Karpas-422 (cell line): ENCODE data around the gene IFNA5. TPM values are rescaled to one million over a fixed set of nuclear protein-coding genes. Genes with fewer than 3 reads are reported as not detected.

Experiments
- DNase-seq: peaks from one replicate; pipeline ENCODE4 v3.0.0-alpha.2; 2015
- H2AFZ ChIP-seq: fragments of 200-600 bp; sonication (generic); 2 replicates; pipeline ENCODE4 v1.6.1; 2014; ENCODE audit warnings: antibody characterized with exemption, low read length, mixed read lengths
- H3K27ac ChIP-seq: fragments of 200-600 bp; sonication (generic); 2 replicates; pipeline ENCODE4 v1.5.1; 2014; ENCODE audit warnings: mild to moderate bottlenecking, low read length, moderate library complexity
- H3K27me3 ChIP-seq: fragments of 200-600 bp; sonication (generic); 2 replicates; pipeline ENCODE4 v1.6.1; 2014; ENCODE audit warnings: low read length, mixed read lengths
- H3K36me3 ChIP-seq: fragments of 200-600 bp; sonication (generic); 2 replicates; pipeline ENCODE4 v1.6.1; 2014; ENCODE audit warnings: low read length, mixed read lengths; ENCODE audit not compliant: insufficient read depth
- H3K4me1 ChIP-seq: fragments of 200-600 bp; sonication (generic); 2 replicates; pipeline ENCODE4 v1.6.1; 2014; ENCODE audit warnings: mild to moderate bottlenecking, low read length, mixed read lengths
- H3K4me2 ChIP-seq: fragments of 200-600 bp; sonication (generic); 2 replicates; pipeline ENCODE4 v1.6.1; 2014; ENCODE audit warnings: low read length, low read depth, mild to moderate bottlenecking; ENCODE audit not compliant: poor library complexity, severe bottlenecking
- H3K4me3 ChIP-seq: fragments of 200-600 bp; sonication (generic); 2 replicates; pipeline ENCODE4 v1.5.1; 2014; ENCODE audit warnings: mild to moderate bottlenecking, antibody characterized with exemption, low read length, mixed read lengths
- H3K79me2 ChIP-seq: fragments of 200-600 bp; sonication (generic); 2 replicates; pipeline ENCODE4 v1.6.1; 2014; ENCODE audit warnings: mild to moderate bottlenecking, low read length, mixed read lengths
- H3K9ac ChIP-seq: fragments of 200-600 bp; sonication (generic); 2 replicates; pipeline ENCODE4 v1.6.0; 2014; ENCODE audit warnings: low read length
- H3K9me2 ChIP-seq: fragments of 200-600 bp; sonication (generic), shearing (Covaris generic); replicated peaks from 2 replicates; pipeline ENCODE4 v1.6.0; 2014; ENCODE audit warnings: mild to moderate bottlenecking, low read length, moderate library complexity; ENCODE audit not compliant: insufficient read depth
- H3K9me3 ChIP-seq: fragments of 300-700, 200-600 bp; sonication (generic); 2 replicates; pipeline ENCODE4 v1.6.1; 2014; ENCODE audit warnings: low read length, mixed read lengths
- H4K20me1 ChIP-seq: fragments of 200-600 bp; sonication (generic); 2 replicates; pipeline ENCODE4 v1.6.1; 2014; ENCODE audit warnings: mild to moderate bottlenecking, antibody characterized with exemption, low read length, low read depth; ENCODE audit not compliant: insufficient read depth
- total RNA-seq: library from RNA; depleted of rRNA; stranded (reverse); fragments of >200 nt; shearing (Covaris generic); gene quantifications from 2 replicates; pipeline ENCODE4 v1.2.3, GENCODE V29; 2014; ENCODE audit warnings: low replicate concordance

IFNA5 gene
- total RNA-seq, 1 experiment from 2014 or later, result not detected

DNA sequence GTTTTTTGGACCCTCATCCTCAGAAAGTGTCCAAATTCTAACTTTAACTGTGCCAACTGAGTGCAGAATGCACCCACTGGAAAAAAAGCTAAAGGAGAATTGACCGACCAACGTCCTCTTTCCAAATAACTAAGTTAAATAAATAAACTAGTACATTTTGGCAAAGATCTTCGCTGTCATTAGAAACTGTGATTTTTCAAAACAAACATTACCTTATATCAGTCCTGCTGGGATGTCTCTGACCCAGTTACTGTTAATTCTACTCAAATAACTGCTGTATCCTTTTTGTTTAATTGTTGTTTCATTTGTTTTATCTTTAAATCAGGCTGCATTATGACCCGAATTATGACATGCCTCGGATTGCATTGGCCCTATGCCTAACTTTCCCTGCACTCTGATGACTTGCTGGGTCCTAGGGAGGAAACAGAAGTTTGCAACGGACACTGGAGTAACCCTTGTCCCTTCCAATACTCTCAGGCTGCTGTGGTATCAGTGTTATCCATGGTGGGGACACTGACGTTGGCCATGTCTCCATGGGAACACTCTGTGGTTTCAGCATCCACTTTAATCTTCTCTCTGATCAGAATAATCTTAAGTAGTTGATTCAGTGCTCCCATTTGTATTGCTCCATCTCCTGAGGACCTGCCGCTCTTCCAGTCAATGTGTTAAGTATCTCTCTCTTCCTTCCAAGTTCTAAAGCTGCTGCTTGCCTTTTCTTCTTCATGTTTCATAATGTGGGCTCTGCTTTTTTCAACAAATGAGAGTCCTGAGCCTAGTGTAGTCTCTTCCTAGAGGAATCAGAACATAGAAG, 11.1 kb upstream of the IFNA5 start:
- no peaks in the 10 kb centered on the region for H3K27me3 ChIP-seq
- no peaks in the 10 kb centered on the region for H3K79me2 ChIP-seq
- no peak for DNase-seq
- no peaks in the 10 kb centered on the region for H3K36me3 ChIP-seq
- H4K20me1 ChIP-seq, result no peaks in the 10 kb centered on the region
- no peaks in the 10 kb centered on the region for H3K9me3 ChIP-seq
- H3K27ac ChIP-seq, result no peak overlapping the region
- H3K4me1 ChIP-seq, result no peaks in the 10 kb centered on the region
- H3K4me2 ChIP-seq, result no peak overlapping the region
- H3K9me2 ChIP-seq, result no peaks in the 10 kb centered on the region
- H3K4me3 ChIP-seq, result no peak overlapping the region
- H2AFZ ChIP-seq, result no peak overlapping the region
- H3K9ac ChIP-seq, result no peak overlapping the region

DNA sequence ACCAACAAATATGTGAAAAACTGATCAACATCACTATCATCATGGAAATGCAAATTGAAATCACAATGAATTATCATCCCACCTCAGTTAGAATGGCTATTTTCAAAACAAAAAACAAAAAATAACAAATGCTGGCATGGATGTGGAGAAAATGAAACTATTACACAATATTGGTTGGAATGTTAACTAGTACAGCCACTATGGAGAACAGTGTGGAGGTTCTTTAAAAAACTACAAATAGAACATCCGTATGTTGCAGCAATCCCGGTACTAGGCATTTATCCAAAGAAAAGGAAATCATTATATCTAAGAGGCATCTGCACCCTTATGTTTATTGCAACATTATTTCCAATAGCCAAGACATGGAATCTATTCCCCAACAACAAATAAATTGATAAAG, 9.0 kb upstream of the IFNA5 start:
- no peak overlapping the region for H3K4me3 ChIP-seq
- no peaks in the 10 kb centered on the region for H3K4me1 ChIP-seq

DNA sequence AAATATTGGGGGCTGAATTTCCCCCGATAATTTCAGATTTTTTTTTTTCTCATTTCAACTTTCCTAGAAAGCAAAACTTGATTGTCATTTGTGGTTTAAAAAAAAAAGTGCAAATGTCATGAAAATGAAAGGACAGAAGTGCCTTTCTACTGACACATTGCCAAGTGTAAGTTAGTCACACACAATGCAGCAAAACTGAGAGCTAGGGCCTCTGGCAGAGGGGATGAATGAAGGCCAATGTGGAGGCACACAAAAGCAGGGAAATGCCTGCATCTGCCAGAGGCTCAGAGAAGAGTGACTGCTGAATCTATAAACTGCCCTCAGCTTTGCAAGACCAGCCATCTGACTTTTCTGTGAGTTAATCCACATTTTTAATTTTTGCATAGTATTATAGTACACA, 6.8 kb upstream of the IFNA5 start:
- no peak for DNase-seq
- H2AFZ ChIP-seq, result no peak overlapping the region
- H3K27ac ChIP-seq, result no peak overlapping the region
- H3K4me2 ChIP-seq, result no peak overlapping the region
- no peak overlapping the region for H3K4me3 ChIP-seq
- no peaks in the 10 kb centered on the region for H4K20me1 ChIP-seq
- no peaks in the 10 kb centered on the region for H3K4me1 ChIP-seq
- H3K36me3 ChIP-seq, result no peaks in the 10 kb centered on the region
- H3K9me2 ChIP-seq, result no peaks in the 10 kb centered on the region
- H3K27me3 ChIP-seq, result no peaks in the 10 kb centered on the region
- no peak overlapping the region for H3K9ac ChIP-seq
- no peaks in the 10 kb centered on the region for H3K79me2 ChIP-seq
- H3K9me3 ChIP-seq, result no peaks in the 10 kb centered on the region

More for the DNA sequence above, 9.0 kb upstream of the IFNA5 start:
- no peak overlapping the region for H3K27ac ChIP-seq
- no peaks in the 10 kb centered on the region for H3K9me3 ChIP-seq
- no peaks in the 10 kb centered on the region for H3K27me3 ChIP-seq
- H3K36me3 ChIP-seq, result no peaks in the 10 kb centered on the region
- no peaks in the 10 kb centered on the region for H3K79me2 ChIP-seq
- H2AFZ ChIP-seq, result no peak overlapping the region
- H3K4me2 ChIP-seq, result no peak overlapping the region
- no peaks in the 10 kb centered on the region for H4K20me1 ChIP-seq
- no peaks in the 10 kb centered on the region for H3K9me2 ChIP-seq
- H3K9ac ChIP-seq, result no peak overlapping the region
- DNase-seq, result no peak

DNA sequence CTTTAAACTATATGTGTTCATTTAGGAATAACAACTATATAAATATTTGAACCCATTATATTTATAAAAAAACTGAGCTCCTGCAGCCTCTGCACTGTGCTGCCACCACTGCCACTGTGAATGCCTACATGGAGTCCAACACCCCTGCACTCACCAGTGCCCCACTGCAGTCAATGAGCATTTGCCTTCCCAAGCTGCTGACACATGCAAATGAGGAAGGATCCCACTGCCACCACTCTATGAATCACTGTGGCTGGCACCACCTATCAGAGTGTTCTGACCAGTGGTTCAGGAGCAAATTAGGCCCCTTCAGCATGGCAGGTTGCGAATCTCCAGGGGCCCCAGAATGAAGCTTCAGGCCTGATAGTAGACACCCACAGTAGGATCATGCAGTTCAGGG, 9.1 kb downstream of the IFNA5 start:
- Histone ChIP-seq H4K20me1 (no peaks in the 10 kb centered on the region), H3K4me2 (no peak overlapping the region), H3K9me3 (no peaks in the 10 kb centered on the region), H3K79me2 (no peaks in the 10 kb centered on the region), H2AFZ (no peak overlapping the region), H3K27ac (no peak overlapping the region), H3K4me3 (no peak overlapping the region), H3K36me3 (no peaks in the 10 kb centered on the region), H3K27me3 (no peaks in the 10 kb centered on the region), H3K9ac (no peak overlapping the region), H3K9me2 (no peaks in the 10 kb centered on the region), H3K4me1 (no peaks in the 10 kb centered on the region)
- DNase-seq, result no peak

DNA sequence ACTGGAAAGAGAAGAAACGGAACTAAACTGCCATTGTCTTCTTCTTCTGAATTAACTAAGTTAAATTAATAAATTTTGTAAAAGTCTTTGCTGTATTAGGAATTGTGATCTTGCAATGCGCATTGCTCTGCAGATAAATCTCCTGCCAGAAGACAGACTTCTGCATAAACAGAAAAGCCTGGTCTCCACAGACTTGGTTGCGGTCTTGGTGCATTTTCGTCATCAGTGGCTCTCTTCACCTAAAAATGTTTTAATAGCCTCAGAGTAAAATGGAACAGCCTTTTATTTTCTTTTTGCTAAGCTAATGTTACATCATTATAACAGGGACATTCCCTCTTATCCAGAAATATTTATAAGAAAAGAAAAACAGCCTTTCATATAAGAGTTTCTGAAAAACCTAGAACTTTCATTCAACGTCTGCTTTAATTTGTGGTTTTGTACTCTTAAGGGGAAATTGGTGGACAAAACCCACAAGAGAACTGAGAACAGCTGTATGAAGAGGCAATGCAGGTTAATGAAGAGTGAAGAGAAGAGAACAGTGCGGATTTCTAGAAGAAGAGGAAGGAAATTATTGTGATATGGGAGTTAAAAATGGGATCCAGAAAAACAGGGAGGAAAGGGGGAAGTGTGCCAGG, 10.1 kb downstream of the IFNA5 start:
- H3K27me3 ChIP-seq, result no peaks in the 10 kb centered on the region
- H2AFZ ChIP-seq, result no peak overlapping the region
- no peaks in the 10 kb centered on the region for H3K9me3 ChIP-seq
- H3K36me3 ChIP-seq, result no peaks in the 10 kb centered on the region
- no peaks in the 10 kb centered on the region for H4K20me1 ChIP-seq
- no peaks in the 10 kb centered on the region for H3K9me2 ChIP-seq
- DNase-seq, result no peak
- H3K27ac ChIP-seq, result no peak overlapping the region
- no peaks in the 10 kb centered on the region for H3K4me1 ChIP-seq
- no peak overlapping the region for H3K4me2 ChIP-seq
- no peak overlapping the region for H3K4me3 ChIP-seq
- no peaks in the 10 kb centered on the region for H3K79me2 ChIP-seq
- no peak overlapping the region for H3K9ac ChIP-seq

DNA sequence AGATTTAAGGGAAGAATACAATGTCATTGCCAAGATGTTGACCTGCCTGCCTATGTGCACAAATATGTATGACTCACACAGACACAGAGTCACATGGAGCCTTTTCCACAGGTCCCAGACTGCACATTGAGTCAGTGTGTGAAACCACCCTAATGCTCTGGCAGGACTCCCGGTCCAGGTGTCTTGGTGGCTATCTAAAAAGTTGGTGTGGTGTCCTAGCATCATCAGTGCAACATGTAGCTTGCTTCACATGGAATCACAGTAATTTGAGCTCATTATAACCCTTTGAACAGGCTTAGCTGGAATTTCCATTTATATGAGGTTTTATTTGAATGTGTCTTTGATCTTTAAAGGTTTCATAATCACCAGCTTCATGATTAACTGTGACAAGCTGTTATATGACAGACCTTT, 10.7 kb downstream of the IFNA5 start:
- H3K4me1 ChIP-seq, result no peaks in the 10 kb centered on the region
- H3K9me3 ChIP-seq, result no peaks in the 10 kb centered on the region
- H3K4me3 ChIP-seq, result no peak overlapping the region
- no peak overlapping the region for H2AFZ ChIP-seq
- H4K20me1 ChIP-seq, result no peaks in the 10 kb centered on the region
- H3K79me2 ChIP-seq, result no peaks in the 10 kb centered on the region
- H3K36me3 ChIP-seq, result no peaks in the 10 kb centered on the region
- H3K9me2 ChIP-seq, result no peaks in the 10 kb centered on the region
- H3K4me2 ChIP-seq, result no peak overlapping the region
- no peak overlapping the region for H3K9ac ChIP-seq
- DNase-seq, result no peak
- no peak overlapping the region for H3K27ac ChIP-seq
- H3K27me3 ChIP-seq, result no peaks in the 10 kb centered on the region

DNA sequence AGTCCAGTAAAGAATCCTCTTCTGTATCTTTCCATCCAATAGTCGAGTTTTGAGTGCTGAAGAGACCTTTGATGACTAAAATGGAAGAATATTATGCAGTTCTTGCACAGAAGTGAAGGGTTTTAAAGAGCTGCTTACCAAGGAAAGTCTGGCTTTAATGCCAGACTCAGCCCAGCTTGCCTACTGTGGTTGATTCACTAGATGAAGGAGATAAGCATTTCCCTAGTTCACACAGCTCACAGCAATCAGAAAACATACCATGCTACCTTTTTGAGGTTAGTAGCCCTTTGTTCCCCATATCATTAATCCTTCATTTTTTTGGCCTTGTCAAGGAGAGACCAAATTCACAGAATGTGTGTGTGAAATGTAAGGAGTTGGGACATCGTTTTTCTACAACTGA, 15.3 kb downstream of the IFNA5 start:
- Histone ChIP-seq H3K36me3 (no peaks in the 10 kb centered on the region), H3K4me1 (no peaks in the 10 kb centered on the region), H2AFZ (no peak overlapping the region)

DNA sequence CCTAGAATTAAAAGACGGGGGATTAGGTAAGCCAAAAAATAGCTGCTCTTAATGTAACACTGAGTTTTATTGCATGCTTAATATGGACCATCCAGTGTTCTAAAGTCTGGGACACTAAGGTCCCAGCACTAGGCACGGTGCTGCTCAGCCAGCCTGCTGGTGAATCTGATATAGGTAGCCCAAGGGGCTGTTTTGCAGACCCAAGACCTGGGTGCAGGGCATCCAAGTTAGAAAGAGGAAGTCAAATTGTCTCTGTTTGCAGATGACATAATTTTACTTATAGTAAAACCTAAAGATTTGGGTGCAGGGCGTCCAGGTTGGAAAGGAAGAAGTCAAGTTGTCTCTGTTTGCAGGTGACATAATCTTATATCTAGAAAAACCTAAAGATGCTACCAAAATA, 17.8 kb downstream of the IFNA5 start:
- H3K9me3 ChIP-seq, result no peaks in the 10 kb centered on the region
- no peaks in the 10 kb centered on the region for H3K9me2 ChIP-seq
- DNase-seq, result no peak
- no peaks in the 10 kb centered on the region for H4K20me1 ChIP-seq
- no peaks in the 10 kb centered on the region for H3K27me3 ChIP-seq
- H2AFZ ChIP-seq, result no peak overlapping the region
- H3K36me3 ChIP-seq, result no peaks in the 10 kb centered on the region
- H3K4me3 ChIP-seq, result no peak overlapping the region
- H3K9ac ChIP-seq, result no peak overlapping the region
- no peaks in the 10 kb centered on the region for H3K79me2 ChIP-seq
- no peaks in the 10 kb centered on the region for H3K4me1 ChIP-seq
- no peak overlapping the region for H3K4me2 ChIP-seq
- H3K27ac ChIP-seq, result no peak overlapping the region

More for the DNA sequence above, 15.3 kb downstream of the IFNA5 start:
- Histone ChIP-seq H4K20me1 (no peaks in the 10 kb centered on the region), H3K4me3 (no peak overlapping the region), H3K27me3 (no peaks in the 10 kb centered on the region), H3K9me3 (no peaks in the 10 kb centered on the region), H3K9me2 (no peaks in the 10 kb centered on the region), H3K4me2 (no peak overlapping the region), H3K9ac (no peak overlapping the region), H3K27ac (no peak overlapping the region), H3K79me2 (no peaks in the 10 kb centered on the region)
- DNase-seq, result no peak
